ENCODE results near the gene EHBP1.
"Not testable (repeated sequence)": the region's sequence is repeated elsewhere in the genome, so short reads cannot be mapped to it uniquely, and the experiment has no call there.

EHBP1 gene

GRCh38 chr2:62741127-62741526, 35.6 kb downstream of the EHBP1 start:
- Histone ChIP-seq H3K4me3 (ENCODE audit: low read depth, low read length) (no peak overlapping the region), H3K9ac (ENCODE audit: low read depth, low read length) (no peak overlapping the region), H3K9me3 (ENCODE audit: control insufficient read depth, insufficient read depth, low read length) (no peaks in the 10 kb centered on the region), H3K4me1 (ENCODE audit: control insufficient read depth, insufficient read depth, low read length) (peaks cover 30% of the 10 kb centered on the region), H3K27me3 (ENCODE audit: control insufficient read depth, insufficient read depth, low read length) (no peaks in the 10 kb centered on the region), H3K36me3 (ENCODE audit: control insufficient read depth, insufficient read depth, low read length) (no peaks in the 10 kb centered on the region)

DNA sequence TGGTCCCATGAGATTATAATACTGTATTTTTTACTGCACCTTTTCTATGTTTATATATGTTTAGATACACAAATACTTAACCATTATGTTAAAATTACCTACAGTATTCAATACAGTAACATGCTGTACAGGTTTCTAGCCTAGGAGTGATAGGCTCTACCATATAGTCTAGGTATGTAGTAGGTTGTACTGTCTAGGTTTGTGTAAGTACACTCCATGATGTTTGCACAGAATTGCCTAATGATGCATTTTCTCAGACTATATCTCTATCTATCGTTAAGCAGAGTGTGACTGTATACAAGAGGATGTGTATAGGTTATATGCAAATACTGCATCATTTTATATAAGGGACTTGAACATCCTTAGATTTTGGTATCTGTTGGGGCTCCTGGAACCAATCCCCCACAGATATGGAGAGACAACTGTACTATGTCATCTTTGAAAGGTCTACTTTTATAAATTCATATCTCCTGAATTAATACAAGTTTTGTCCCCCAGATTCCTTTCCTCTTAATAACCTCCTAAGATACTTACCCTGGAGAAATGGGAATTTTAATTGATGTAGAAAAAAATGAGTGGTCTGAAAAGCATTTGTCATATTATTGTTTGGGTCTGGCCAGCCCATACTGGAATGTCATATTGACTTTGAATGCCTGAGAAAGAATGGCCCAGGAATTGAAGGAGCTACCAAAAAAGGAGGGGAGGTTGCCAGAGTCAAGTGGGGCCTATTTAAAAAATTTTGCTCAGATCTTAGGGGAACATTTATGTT, 36.6 kb downstream of the EHBP1 start:
- H3K36me3 ChIP-seq (ENCODE audit: control insufficient read depth, insufficient read depth, low read length): no peaks in the 10 kb centered on the region
- no peak overlapping the region for H3K9ac ChIP-seq (ENCODE audit: low read depth, low read length)
- H3K9me3 ChIP-seq (ENCODE audit: control insufficient read depth, insufficient read depth, low read length): no peaks in the 10 kb centered on the region
- H3K4me1 ChIP-seq (ENCODE audit: control insufficient read depth, insufficient read depth, low read length): peaks cover 26% of the 10 kb centered on the region
- H3K27me3 ChIP-seq (ENCODE audit: control insufficient read depth, insufficient read depth, low read length): no peaks in the 10 kb centered on the region
- no peak overlapping the region for H3K4me3 ChIP-seq (ENCODE audit: low read depth, low read length)

- H3K9me3 ChIP-seq (ENCODE audit: control insufficient read depth, insufficient read depth, low read length): no peaks in the 10 kb centered on the region
- H3K4me3 ChIP-seq (ENCODE audit: low read depth, low read length): no peak overlapping the region
- peaks cover 21% of the 10 kb centered on the region for H3K4me1 ChIP-seq (ENCODE audit: control insufficient read depth, insufficient read depth, low read length)
- no peaks in the 10 kb centered on the region for H3K27me3 ChIP-seq (ENCODE audit: control insufficient read depth, insufficient read depth, low read length)
- H3K9ac ChIP-seq (ENCODE audit: low read depth, low read length): no peak overlapping the region
- no peaks in the 10 kb centered on the region for H3K36me3 ChIP-seq (ENCODE audit: control insufficient read depth, insufficient read depth, low read length)
Measured at GRCh38 chr2:62743506-62743905, 38.0 kb downstream of the EHBP1 start.

DNA sequence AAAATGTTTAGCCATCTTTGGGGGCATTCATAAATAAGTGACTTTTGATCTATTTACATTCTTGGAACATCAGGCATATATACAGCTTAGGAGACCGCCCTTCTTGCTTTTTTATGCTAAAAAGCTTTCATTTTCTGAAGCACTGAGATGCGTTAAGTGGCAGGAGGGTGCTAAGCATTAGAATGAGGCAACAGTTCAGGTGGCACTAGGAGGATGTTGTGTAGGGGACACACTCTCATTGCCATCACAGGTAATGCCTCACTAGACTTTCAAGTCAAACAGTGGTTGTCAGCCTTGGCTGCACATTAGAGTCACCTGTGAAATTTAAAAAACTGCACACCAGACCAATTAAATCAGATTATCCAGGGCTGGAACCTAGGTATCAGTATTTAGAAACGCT, 39.1 kb downstream of the EHBP1 start:
- Histone ChIP-seq H3K9me3 (ENCODE audit: control insufficient read depth, insufficient read depth, low read length) (no peaks in the 10 kb centered on the region), H3K36me3 (ENCODE audit: control insufficient read depth, insufficient read depth, low read length) (no peaks in the 10 kb centered on the region), H3K9ac (ENCODE audit: low read depth, low read length) (no peak overlapping the region), H3K4me1 (ENCODE audit: control insufficient read depth, insufficient read depth, low read length) (peaks cover 21% of the 10 kb centered on the region), H3K4me3 (ENCODE audit: low read depth, low read length) (no peak overlapping the region), H3K27me3 (ENCODE audit: control insufficient read depth, insufficient read depth, low read length) (no peaks in the 10 kb centered on the region)

DNA sequence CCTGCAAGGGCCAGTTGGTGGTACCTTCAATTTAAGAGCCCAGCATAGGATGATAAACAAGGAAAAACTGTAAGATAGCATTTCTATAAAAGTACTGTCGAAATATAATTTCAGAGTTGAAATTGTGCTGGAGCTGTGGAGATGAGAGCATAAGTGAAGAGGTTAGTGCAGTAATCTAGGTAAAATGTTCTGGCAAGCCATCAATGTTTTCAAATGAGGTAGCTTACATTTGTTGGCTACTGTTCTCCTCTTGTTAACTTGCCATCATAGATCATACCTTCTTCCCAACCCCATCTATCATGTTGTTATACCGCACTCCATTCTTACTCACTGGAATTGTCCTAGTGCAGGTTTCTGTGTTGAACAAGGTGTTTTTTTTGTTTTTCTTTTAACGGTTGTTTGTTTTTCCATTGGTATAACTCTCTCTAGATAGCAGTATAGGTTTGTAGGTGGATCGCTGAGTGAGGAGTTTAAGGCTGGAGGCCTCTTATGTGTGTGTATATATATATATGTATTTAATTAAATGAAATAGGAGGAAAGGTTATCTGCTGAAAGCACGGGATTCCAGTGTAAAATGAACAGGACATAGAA, 40.5 kb downstream of the EHBP1 start:
- H3K36me3 ChIP-seq (ENCODE audit: control insufficient read depth, insufficient read depth, low read length): no peaks in the 10 kb centered on the region
- H3K9ac ChIP-seq (ENCODE audit: low read depth, low read length): no peak overlapping the region
- peaks cover 21% of the 10 kb centered on the region for H3K4me1 ChIP-seq (ENCODE audit: control insufficient read depth, insufficient read depth, low read length)
- no peak overlapping the region for H3K4me3 ChIP-seq (ENCODE audit: low read depth, low read length)
- no peaks in the 10 kb centered on the region for H3K9me3 ChIP-seq (ENCODE audit: control insufficient read depth, insufficient read depth, low read length)
- no peaks in the 10 kb centered on the region for H3K27me3 ChIP-seq (ENCODE audit: control insufficient read depth, insufficient read depth, low read length)

DNA sequence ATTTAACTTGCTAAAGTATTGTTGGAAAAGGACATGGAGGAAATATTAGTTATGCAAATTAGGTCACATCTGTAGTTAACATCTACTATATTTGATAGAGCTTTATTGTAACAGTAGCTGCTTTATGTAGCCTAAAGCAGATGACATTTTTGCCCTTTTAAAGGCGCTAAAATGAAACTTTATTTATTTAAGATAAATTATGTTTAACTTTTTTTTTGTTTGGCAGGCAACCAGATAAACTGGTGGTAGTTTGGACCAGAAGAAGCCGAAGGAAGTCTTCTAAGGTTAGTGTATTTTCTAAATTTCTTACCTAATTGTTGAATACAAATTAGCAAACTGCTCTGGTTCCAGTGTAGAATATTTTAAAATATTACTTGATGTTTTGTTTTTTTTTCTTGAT, 41.7 kb downstream of the EHBP1 start:
- Histone ChIP-seq H3K9ac (ENCODE audit: low read depth, low read length) (no peak overlapping the region), H3K9me3 (ENCODE audit: control insufficient read depth, insufficient read depth, low read length) (no peaks in the 10 kb centered on the region), H3K36me3 (ENCODE audit: control insufficient read depth, insufficient read depth, low read length) (no peaks in the 10 kb centered on the region), H3K27me3 (ENCODE audit: control insufficient read depth, insufficient read depth, low read length) (no peaks in the 10 kb centered on the region), H3K4me3 (ENCODE audit: low read depth, low read length) (no peak overlapping the region), H3K4me1 (ENCODE audit: control insufficient read depth, insufficient read depth, low read length) (peaks cover 21% of the 10 kb centered on the region)

GRCh38 chr2:62747876-62748275, 42.4 kb downstream of the EHBP1 start:
- Histone ChIP-seq H3K4me3 (ENCODE audit: low read depth, low read length) (no peak overlapping the region), H3K9me3 (ENCODE audit: control insufficient read depth, insufficient read depth, low read length) (no peaks in the 10 kb centered on the region), H3K4me1 (ENCODE audit: control insufficient read depth, insufficient read depth, low read length) (peaks cover 21% of the 10 kb centered on the region), H3K27me3 (ENCODE audit: control insufficient read depth, insufficient read depth, low read length) (no peaks in the 10 kb centered on the region), H3K9ac (ENCODE audit: low read depth, low read length) (no peak overlapping the region), H3K36me3 (ENCODE audit: control insufficient read depth, insufficient read depth, low read length) (no peaks in the 10 kb centered on the region)

- H3K4me1 ChIP-seq (ENCODE audit: control insufficient read depth, insufficient read depth, low read length): peaks cover 15% of the 10 kb centered on the region
- H3K27me3 ChIP-seq (ENCODE audit: control insufficient read depth, insufficient read depth, low read length); H3K9ac ChIP-seq (ENCODE audit: low read depth, low read length); H3K4me3 ChIP-seq (ENCODE audit: low read depth, low read length); H3K36me3 ChIP-seq (ENCODE audit: control insufficient read depth, insufficient read depth, low read length); H3K9me3 ChIP-seq (ENCODE audit: control insufficient read depth, insufficient read depth, low read length): not testable (repeated sequence)
Measured at GRCh38 chr2:62749111-62749510, 43.6 kb downstream of the EHBP1 start.

GRCh38 chr2:62757029-62757428, 51.5 kb downstream of the EHBP1 start:
- H3K27me3 ChIP-seq (ENCODE audit: control insufficient read depth, insufficient read depth, low read length): no peaks in the 10 kb centered on the region
- H3K4me3 ChIP-seq (ENCODE audit: low read depth, low read length): no peak overlapping the region
- no peaks in the 10 kb centered on the region for H3K4me1 ChIP-seq (ENCODE audit: control insufficient read depth, insufficient read depth, low read length)
- H3K36me3 ChIP-seq (ENCODE audit: control insufficient read depth, insufficient read depth, low read length): peaks cover 3% of the 10 kb centered on the region
- H3K9me3 ChIP-seq (ENCODE audit: control insufficient read depth, insufficient read depth, low read length): peaks cover 4% of the 10 kb centered on the region
- no peak overlapping the region for H3K9ac ChIP-seq (ENCODE audit: low read depth, low read length)

DNA sequence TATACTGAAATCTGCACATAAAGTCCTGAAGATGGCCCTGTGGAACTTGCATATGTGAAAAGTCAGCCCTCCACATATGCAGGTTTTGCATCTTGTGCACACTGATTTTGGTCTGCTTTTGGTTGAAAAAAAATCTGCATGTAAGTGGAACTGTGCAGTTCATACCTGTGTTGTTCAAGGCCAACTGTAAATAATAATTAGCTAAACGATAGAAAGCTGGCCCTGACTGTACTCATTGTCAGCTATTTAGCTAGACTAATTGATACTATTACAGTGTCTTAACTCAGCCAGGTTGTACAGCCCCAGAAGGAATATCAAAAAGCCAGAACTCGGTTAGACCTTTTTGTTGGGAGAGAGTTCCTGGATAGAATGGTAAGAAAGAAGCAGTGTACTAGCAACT, 54.5 kb downstream of the EHBP1 start:
- Histone ChIP-seq H3K4me1 (ENCODE audit: control insufficient read depth, insufficient read depth, low read length) (no peaks in the 10 kb centered on the region), H3K27me3 (ENCODE audit: control insufficient read depth, insufficient read depth, low read length) (no peaks in the 10 kb centered on the region), H3K4me3 (ENCODE audit: low read depth, low read length) (no peak overlapping the region), H3K9me3 (ENCODE audit: control insufficient read depth, insufficient read depth, low read length) (peaks cover 3% of the 10 kb centered on the region), H3K9ac (ENCODE audit: low read depth, low read length) (no peak overlapping the region), H3K36me3 (ENCODE audit: control insufficient read depth, insufficient read depth, low read length) (no peaks in the 10 kb centered on the region)

DNA sequence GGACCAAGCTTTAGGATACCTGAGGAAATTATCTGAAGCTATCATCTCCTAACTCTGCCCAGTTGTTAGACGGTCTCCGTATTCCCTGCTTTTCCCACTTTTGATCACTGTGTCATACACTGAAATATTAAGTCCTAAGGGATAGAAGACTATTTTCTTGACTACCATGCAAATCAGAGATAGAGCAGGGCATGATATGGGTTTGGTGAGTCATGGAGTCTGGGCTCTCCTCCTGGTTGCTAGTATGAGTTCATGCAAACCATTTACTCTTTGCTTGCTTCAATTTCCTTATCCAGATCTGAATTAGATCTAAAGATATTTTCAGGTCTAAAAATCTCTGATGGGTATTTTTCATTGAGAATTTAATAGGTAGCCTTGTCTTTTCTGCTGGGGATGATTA, 55.0 kb downstream of the EHBP1 start:
- no peaks in the 10 kb centered on the region for H3K27me3 ChIP-seq (ENCODE audit: control insufficient read depth, insufficient read depth, low read length)
- no peak overlapping the region for H3K4me3 ChIP-seq (ENCODE audit: low read depth, low read length)
- H3K9me3 ChIP-seq (ENCODE audit: control insufficient read depth, insufficient read depth, low read length): no peaks in the 10 kb centered on the region
- no peaks in the 10 kb centered on the region for H3K36me3 ChIP-seq (ENCODE audit: control insufficient read depth, insufficient read depth, low read length)
- H3K9ac ChIP-seq (ENCODE audit: low read depth, low read length): no peak overlapping the region
- no peaks in the 10 kb centered on the region for H3K4me1 ChIP-seq (ENCODE audit: control insufficient read depth, insufficient read depth, low read length)

- Histone ChIP-seq H3K4me1 (ENCODE audit: control insufficient read depth, insufficient read depth, low read length) (no peaks in the 10 kb centered on the region), H3K9me3 (ENCODE audit: control insufficient read depth, insufficient read depth, low read length) (no peaks in the 10 kb centered on the region), H3K4me3 (ENCODE audit: low read depth, low read length) (no peak overlapping the region), H3K36me3 (ENCODE audit: control insufficient read depth, insufficient read depth, low read length) (no peaks in the 10 kb centered on the region), H3K27me3 (ENCODE audit: control insufficient read depth, insufficient read depth, low read length) (no peaks in the 10 kb centered on the region), H3K9ac (ENCODE audit: low read depth, low read length) (no peak overlapping the region)
Measured at GRCh38 chr2:62765619-62766376, 60.3 kb downstream of the EHBP1 start.
